ENCODE data around the gene METAP2.

DNA sequence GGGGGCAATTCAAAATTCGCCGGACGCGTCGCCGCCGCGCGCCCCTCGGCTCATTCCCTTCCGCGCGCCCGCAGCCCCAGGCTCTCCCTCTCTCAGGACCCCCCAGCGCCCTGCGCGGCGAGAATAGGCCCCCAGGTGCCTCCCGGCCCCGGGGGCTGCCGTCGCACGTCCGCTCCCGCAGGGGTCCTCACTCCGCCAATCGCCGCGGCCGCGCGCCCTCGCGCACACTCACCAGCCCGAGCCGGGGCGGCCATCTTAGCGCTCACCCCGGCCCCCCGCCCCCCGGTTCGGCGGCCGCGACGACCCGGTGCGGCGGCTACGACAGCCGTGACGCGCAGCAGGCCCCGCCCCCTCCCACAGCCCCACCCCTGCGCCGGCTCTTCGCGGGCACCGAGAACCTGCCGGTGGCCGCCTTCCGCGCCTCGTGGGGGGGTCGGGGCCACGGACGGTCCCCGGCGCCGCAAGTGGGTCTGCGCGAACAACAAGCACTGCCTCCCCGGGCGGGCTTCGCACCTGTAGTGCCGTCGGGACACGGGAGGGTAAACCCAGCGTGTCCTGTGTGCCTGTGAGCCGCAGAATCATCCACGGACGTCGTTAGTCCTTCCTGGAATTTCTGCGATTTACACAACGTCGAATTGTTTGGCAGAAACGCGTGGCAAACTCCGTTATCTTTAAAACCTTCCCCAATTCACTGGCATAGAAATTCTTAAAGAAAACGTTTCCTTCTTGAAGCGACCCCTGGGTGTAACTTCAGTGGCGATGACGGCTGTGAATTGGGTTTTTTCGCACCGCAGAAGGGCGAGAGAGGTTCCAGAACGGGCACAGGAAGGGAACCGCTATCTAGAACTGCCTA lies 74.8 kb downstream of the METAP2 start:
- TF ChIP-seq CTCF (optimal IDR thresholded peaks at IDR 0.05 in 1 of 3, IDR thresholded peaks at IDR 0.05 in 1 of 3, conservative IDR thresholded peaks at IDR 0.05 in 1 of 3; ENCODE audit: extremely low read depth in 1 of 3, insufficient read depth in 2 of 3, low read length in 3 of 3) (no peak), EZH2 (IDR thresholded peaks at IDR 0.05; ENCODE audit: low read length) (no peak)
